GM20431 (cell line): ENCODE data around the gene PRRC2B.

Source experiments
- in situ Hi-C: fragments of 300-500 bp; cut with MseI, MboI; formaldehyde crosslinking; loops from one replicate; pipeline ENCODE4 v1.15.0; 2020; ENCODE audit warnings: low sequenced_read_pairs; ENCODE audit not compliant: unreplicated experiment

Gene PRRC2B

GRCh38 chr9:131405858-131406537 is 12.1 kb downstream of the PRRC2B start:
- in situ Hi-C loops, result no loop called here

- in situ Hi-C loops, result no loop called here
These were observed 12.9 kb downstream of the PRRC2B start for GRCh38 chr9:131406563-131407436.

- in situ Hi-C loops, result no loop called here
These were observed 13.9 kb downstream of the PRRC2B start for GRCh38 chr9:131407717-131408195.

- in situ Hi-C loops, result no loop called here
These were observed 15.6 kb downstream of the PRRC2B start for GRCh38 chr9:131409458-131409992.

GRCh38 chr9:131410044-131410491 is 16.2 kb downstream of the PRRC2B start:
- in situ Hi-C loops, result no loop called here

GRCh38 chr9:131411719-131412681 is 18.1 kb downstream of the PRRC2B start:
- in situ Hi-C loops, result no loop called here

GRCh38 chr9:131416509-131416908 is 22.6 kb downstream of the PRRC2B start:
- in situ Hi-C loops, result no loop called here

- in situ Hi-C loops, result no loop called here
These were observed 23.6 kb downstream of the PRRC2B start for GRCh38 chr9:131417264-131418142.

- in situ Hi-C loops, result no loop called here
These were observed 24.5 kb downstream of the PRRC2B start for GRCh38 chr9:131418143-131419025.

- in situ Hi-C loops, result no loop called here
These were observed 25.2 kb downstream of the PRRC2B start for GRCh38 chr9:131419026-131419614.

GRCh38 chr9:131419716-131420115 is 25.8 kb downstream of the PRRC2B start:
- in situ Hi-C loops, result no loop called here

- in situ Hi-C loops, result no loop called here
These were observed 27.2 kb downstream of the PRRC2B start for GRCh38 chr9:131420980-131421624.

GRCh38 chr9:131421691-131422090 is 27.8 kb downstream of the PRRC2B start:
- in situ Hi-C loops, result no loop called here

- in situ Hi-C loops, result no loop called here
These were observed 28.4 kb downstream of the PRRC2B start for GRCh38 chr9:131422241-131422792.

GRCh38 chr9:131423171-131423581 is 29.3 kb downstream of the PRRC2B start:
- in situ Hi-C loops, result no loop called here

GRCh38 chr9:131426545-131426944 is 32.7 kb downstream of the PRRC2B start:
- in situ Hi-C loops, result no loop called here
